GM19043 (cell line): ENCODE results near the gene TOMM34.

Experiments used
- ATAC-seq: cut with Tn5 transposase; IDR thresholded peaks from one replicate; pipeline ENCODE4 v1.9.1; 2021; ENCODE audit warnings: low read depth; ENCODE audit not compliant: unreplicated experiment

TOMM34 gene

DNA sequence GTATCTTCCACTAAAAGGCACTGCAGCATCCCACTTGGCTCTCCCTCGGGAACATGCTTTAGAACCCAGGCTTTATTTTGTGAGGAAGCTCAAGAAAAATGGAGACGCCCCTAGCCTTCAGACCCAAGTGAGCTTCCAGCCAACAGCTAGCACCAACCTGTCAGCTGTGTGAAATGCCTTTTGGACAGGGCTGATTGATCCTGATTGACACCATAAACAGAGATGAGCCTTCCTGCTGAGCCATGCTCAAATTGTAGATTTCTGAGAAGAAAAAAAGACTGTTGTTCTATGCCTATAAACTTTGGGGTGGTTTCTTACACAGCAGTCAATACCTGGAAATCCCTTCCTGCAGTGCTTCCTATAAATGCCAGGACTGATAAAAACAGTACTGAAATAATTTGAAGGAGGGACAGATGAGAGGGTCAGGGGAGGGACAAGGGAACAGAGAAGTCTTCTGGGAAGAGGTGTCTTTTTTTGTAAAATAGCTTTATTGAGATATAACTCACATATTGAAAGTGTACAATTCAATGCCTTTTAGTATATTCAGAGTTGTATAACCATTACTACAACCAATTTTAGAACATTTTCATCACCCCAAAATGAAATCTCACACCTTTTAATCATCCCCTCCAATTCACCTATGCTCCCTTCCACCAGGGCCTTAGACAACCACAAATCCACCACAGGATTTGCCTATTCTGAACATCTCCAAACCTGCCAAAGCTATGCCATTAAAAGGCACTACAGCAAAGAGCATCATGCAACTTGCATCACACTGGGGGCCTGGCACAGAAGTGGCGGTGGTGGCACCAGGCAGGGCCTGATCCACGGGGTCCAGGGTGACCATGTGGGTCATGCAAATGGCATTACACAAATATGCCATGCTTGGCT lies 3.4 kb upstream of the TOMM34 start:
- ATAC-seq = no peak

DNA sequence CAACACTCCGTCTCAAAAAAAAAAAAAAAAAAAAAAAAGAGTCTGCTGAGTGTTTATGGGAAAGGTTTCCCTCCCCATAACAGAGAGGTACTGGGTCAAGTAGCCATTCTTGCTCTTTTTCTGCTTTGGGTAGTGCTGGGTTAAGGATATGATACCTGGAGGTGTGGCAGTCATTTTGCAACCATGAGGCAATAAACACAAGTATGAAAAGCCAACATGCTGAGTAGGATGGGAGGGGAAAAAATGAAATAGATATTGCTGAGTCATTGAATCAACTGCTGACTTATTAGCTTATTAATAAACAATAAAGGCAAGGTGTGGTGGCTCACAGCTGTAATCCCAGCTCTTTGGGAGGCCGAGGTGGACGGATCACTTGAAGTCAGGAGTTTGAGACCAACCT lies 2.3 kb upstream of the TOMM34 start:
- no peak for ATAC-seq

DNA sequence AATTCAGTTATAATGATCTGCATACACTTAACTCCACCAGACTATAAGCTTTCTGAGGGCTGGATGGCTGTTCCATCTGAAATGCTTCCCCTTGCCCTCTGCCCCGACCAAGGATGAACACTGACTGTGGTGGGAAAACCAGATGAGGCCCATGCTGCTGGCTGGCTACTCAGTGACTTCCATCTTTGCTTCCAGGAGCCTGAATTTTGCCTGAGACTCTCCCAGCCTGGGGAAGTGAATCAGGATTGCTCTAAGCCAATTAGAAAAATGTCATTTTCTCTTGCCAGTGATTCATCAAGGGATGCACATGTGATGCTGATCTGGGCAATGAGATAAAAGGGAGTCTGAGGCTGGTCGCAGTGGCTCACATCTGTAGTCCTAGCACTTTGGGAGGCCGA lies 1.7 kb upstream of the TOMM34 start:
- no peak for ATAC-seq

DNA sequence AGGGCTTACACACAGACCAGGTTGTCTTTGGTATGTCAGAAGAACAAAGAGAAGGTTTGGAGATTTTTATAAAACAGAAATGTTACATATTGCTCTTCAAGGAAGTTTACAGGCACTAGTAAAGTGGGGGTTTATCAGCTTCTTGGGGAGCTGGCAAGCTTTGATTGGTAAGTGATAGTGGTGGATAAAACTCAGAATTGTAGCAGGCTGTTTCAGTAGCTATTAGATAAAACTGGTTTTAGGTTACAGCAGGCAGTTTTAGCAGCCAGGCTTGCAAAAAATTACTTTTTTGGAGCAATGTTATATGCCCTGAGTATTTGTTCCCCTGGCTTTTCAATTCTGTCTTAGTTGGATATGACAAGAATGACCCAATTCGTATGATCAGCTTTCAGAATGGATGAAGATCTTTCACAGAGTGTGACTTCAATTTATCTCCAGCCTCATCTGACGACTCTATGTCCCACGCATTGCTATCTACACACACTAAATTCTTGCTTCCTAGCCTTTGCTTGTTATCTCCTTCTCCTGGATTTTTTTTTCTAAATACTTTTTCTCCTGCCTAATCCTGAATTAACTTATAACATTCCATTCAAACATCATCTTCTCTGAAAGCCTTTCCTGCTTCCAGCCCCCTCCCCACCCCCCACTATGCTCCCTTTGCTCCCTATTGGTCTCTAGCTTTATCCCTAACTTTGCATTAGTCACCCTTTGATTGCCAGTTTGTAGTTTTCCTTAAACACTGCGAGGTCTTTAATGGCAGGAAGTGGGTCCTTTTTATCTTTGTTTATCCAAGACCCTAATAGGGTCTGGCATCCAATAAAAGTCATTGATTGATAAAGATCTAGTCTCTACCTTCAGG lies 1.0 kb upstream of the TOMM34 start:
- ATAC-seq = no peak

DNA sequence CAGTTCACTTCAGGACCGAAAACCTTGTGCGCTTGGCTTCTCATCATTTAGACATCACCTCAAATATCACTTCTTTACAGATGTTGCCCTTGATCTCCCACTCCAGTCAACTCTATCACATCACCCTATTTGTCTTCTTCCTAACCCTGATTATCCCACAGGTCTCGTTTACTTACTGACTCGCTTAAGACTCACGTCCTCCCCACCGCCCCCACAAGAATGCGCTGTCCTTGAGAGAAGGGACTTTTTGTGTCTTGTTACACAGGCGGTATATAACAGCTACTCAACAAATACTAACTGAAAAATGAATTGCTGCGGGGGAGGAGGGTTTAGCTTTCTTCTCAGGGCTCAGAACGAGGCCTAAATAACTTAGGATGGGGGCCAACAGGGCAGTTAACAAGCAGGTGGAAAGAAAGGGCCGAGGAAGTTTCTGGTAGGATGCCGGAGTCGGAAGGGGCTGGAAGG lies 527 bp downstream of the TOMM34 start:
- no peak for ATAC-seq

DNA sequence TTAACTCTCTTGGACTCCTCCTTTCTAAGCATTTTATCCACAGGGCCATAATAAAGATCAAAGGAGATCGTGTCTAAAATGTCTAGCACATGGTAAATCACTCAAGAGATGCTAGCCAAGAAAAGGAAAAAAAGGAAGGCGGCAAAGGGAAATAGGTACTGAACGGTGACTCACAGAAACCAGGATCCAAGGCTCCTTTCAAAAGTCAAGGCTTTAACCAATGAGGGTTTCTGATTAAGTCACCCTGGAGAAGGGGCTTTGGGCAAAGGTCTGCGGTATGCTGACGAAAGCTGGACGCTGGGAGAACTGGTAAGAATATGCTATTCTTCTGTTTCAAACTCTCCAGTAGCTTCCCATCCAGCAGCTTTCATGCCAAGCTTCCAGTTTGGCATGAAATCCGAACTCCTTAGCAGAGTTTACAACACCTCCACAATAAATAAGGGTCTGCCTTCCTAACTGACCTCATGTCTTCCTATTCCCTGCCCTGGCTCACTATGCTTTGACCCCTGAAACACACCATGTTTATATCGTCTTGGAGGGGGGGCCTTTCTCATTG lies 1.0 kb downstream of the TOMM34 start:
- ATAC-seq = no peak

DNA sequence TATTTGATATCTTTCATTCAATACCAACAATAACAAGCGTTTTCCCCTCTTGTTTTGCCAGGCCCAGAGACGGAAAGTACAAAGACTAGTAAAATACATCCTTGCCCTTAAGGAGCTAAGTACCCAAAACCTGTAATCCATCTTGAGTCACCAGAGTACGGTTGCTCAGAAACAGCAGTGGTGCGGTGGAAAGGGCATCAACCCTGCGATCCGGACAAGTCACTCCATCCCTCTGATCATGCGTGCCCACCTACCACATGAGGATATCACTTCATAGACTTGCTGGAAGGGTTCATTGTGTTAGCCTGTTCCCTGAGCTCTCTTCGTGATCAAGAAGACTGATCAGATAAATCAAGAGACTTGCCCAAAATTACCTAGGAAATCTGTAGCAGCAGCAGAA lies 1.9 kb downstream of the TOMM34 start:
- ATAC-seq = no peak

DNA sequence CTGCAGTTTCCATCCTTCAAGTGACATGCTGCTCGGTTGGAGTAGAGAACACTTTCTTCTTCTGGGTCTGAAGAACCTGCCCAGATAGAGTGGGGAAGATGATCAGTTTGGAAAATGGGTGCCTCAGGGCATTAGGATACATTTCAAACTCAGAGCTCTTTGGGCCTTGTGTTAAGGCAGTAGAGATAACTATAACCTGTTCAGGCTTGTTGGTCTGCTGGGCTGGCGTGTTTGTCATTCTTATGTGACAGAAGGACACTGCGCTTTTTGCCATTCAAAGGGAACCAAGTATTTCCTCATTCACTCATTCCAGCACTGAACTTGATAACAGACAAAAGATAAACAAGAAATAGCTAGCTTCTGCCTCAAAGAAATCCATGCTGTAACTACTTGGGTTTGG lies 3.8 kb downstream of the TOMM34 start:
- no peak for ATAC-seq

DNA sequence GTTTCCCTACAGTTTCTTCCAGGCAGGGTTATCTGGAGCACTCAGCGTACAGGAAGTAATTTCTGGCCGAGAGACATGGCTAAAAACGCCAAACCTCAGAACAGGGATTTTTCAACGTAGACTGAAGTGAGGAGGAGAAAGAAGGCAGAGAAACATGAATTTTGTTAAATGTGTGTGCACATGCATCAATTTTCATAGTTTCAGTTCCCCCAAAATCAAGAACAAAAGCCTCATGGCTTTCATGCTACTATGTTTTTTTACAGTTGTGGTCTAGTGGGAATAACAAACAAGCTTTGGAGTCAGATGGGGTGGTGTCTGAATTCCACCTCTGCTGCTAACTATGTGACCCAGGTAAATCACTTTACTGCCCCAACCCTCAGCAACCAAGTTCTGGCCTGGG lies 4.9 kb downstream of the TOMM34 start:
- no peak for ATAC-seq

DNA sequence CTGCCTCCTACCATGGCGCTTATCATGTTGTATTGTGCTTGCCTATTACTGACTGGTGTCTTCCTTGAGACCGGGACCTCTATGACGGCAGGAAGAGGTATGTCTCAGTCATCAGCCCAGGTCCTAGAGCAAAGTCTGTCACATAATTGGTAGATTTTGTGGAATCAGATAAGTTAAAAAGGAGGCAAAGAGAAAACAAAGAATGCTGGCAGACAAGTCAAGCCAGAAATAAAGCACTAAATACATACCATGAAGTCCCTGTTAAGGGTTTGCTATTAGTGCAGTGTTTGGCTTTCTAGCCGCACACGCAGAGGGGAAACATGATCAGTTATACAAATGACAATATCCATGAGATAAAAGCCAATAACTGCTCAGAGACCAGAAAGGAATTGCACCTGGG lies 6.0 kb downstream of the TOMM34 start:
- ATAC-seq = no peak

DNA sequence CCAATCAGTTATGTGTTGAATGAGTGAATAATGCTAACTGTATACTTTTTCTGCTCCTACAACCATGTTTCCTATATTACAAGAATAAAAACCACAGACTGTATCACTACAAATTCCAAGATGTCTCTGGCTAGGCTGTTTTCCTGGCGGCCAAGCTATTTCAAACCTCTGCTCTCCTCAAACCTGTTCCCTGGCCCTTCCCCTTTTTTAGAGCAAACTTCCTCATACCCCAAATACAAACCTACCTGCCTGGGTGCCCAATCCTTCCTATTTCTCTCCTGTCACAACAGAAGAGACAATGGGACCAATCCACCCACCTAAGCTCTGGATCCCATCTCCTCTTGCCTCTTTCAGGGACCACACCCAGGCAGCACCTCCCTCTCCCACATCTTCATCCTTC lies 7.5 kb downstream of the TOMM34 start:
- ATAC-seq = no peak

DNA sequence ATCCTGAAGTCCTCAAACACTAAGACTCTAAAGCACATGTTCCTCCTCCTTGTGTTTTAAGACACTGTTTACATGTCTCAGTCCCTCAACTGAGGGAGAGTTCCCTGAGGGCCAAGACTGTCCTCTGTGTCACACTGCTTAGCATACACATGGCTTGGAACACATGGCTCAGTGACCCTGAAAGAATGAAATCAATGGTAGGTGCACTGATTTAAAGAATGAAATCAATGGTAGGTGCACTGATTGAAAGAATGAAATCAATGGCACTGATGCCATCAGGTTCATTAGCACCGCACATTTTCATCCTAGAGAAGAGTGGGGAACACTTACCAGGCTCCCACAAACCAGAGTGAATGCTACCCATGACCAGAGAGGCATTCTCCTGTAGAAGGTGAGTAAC lies 9.8 kb downstream of the TOMM34 start:
- ATAC-seq = no peak

DNA sequence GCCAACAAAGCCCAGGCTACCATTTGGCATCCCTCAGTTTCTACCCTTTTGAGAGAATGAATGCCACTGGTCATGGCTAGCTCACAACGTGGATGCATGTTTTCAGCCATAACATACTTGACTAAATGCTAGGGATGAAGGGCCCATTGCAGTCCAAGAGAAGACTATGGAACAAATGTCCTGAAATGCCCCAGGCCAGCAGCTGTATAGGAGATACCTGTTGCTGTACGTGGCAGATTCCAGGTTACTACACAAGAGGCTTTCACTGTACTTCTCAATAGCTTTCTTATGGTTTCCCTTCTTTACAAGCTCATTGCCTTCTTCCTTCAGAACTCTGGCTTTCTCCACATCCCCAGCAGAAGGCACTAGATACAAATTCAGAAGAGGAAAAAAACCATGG lies 11.7 kb downstream of the TOMM34 start:
- ATAC-seq = no peak

DNA sequence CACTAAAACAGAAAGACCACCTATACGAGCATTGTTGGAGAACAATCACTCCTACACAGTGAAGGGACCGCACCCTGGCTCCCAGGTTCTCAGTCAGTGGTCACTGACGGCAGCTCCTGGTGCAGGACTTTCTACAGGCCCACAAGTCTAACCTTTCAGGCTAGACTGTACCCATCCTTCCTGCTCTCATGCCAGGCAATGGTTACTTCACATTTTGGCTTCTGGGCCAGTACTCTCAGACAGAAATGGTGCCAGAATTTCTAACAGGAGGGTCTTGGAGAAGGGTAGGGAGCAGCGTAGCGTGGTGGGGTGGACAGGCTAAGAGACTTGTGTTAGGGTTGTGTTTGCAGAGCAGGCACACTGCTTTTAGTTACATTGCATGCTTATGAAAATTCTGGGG lies 12.1 kb downstream of the TOMM34 start:
- no peak for ATAC-seq

DNA sequence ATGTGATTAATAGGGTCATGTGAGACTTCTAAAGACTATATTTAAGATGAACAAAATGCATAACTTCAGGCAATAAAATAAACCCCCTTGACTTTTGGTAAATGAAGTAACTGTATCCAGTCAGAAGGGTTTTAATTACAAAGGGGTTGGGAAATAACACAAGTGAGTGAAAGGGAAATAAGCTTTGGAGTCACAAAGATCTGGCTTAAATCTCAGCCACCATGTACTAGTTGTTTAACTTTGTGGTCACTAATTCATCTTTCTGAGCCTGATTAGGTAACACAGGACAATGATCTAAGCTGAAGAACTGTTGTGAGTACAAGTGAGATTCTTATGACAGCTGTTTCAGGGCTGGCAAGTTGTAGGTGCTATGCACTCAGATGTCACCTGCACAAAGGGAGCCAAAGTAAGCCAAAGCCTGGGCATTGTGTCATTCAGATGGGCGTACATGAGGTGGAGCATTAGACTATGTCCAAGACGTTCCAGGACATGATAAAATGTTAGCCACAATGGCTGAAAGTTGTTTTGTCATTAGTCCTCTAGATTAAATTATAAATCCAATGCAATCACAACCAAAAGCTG lies 13.8 kb downstream of the TOMM34 start:
- ATAC-seq = no peak

DNA sequence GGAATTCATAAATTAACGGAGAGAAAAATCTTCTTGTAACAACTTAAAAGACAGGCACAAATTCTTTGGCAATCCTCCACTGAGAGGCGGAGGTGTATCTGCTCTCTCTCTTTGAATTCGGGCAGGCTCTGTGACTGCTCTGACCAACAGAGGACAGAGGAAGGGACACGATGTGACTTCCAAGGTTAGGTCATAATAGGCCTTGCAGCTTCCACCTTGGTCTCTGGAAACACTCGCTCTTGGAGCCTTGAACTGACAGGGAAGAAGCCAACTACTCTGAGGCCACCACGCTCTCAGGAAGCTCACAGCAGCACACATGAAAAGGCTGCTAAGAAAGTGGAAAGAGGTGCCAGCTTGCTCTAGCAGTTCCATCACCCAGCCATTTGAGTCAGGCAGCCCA lies 14.9 kb downstream of the TOMM34 start:
- ATAC-seq = no peak

DNA sequence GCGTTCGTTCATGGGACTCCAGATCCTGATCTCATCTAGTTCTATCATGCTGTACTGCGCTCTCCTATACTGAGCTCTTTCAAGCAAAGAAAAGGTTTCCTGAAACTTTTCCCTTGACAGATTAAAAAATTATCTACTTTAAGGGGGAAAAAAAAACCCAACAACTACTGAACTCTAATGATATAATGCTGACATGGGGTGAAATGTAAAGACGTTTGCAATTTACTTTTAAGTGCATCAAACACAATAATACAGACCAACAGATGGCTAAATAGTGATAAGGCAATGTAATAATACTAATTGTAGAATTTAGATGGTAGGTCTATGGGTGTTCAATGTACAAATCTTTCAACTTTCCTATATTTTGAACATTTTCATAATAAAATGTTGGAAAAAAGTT lies 16.4 kb downstream of the TOMM34 start:
- no peak for ATAC-seq

DNA sequence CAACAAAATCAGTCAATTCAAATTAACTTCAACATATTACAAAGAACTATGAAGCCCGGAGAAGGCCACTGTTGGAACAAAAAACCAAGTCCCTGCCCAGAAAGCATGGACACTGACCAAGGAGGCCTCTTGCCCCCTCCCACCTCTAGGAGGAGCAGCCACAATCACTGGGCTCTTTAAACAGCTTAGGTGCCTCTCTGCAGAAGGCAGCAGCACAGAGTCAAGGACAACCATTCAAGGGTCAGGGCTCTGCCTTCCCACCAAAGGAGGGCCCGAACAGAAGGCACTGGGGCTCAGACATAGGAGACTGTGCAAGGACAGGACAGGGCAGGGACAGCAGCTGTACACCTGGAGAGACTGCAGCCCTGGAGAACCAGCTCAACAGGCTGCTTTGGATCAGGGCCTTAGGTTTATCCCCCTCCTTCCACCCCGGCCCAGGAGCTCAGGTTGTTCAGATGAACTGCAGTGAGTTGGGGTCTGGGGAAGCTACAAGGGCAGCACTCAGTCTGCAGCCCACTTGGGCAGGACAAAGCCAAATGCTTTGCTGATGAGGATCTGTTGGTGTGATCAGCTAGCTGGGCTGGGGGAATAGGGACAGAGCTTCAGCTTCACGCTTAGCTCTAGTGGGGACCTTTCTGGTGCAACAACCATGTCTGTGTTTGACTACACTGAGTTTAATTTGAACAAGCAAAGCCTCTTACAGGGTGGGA lies 17.8 kb downstream of the TOMM34 start:
- no peak for ATAC-seq

DNA sequence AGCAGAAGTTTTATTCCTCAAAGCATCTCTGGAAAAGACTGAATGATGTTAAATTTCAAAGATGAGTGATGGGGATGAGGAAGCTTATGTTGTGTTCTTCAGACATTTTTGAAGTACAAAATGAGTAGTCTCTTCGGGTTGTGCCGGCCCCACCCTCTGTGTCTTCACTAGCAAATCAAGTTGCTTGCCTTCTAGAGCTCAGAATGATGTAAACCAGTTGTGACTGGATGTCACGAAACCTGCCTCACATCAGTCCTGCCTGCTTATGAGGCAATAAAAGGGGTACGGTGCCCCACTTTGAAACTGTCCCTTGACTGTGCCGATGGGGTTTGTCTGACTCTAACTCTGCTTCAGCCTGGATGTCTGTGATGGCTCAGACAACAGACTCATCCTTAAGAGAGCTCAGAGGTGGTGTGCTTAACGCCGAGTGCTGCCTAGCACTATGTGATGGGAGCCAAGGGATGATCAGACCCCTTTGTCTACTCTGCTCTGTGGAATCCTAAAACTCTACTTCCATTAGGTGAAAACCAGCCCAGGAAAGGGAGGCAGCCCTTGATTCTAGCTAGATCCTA lies 19.0 kb downstream of the TOMM34 start:
- ATAC-seq = no peak

DNA sequence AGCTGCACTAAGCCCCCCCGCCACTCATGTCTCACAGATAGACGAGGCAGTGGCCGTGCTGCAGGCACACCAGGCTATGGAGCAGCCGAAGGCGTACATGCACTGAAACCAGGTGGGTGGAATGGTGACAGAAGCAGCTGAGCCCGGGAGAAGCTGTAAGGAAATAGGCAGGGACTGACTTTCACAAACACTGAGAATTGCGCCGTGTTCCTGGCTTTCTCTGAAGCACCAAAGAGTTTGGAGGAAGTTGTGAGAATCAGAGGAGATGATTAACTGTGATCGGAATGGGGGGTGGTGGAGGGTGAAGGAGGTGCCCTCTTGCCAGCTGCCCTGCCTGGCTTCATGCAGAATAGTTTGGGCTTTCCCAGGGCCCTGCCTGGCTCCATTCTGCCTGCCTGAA lies 21.6 kb downstream of the TOMM34 start:
- no peak for ATAC-seq
